Gastrocnemius medialis (tissue), 4 donors: ENCODE results near the gene MICU2.

Experiments used
- CTCF ChIP-seq, 5 experiments: fragments of 450-650 bp in 3 of 5; fragments of 200-600 bp in 2 of 5; sonication (generic) in 2 of 5; IDR thresholded peaks in 4 of 5; conservative IDR thresholded peaks in 1 of 5; 1 replicate in 4 of 5; 2 replicates in 1 of 5; pipeline ENCODE4 v1.5.1; 2016 to 2019; ENCODE audit warnings: antibody characterized with exemption in 5 of 5, mild to moderate bottlenecking in 3 of 5, moderate library complexity in 3 of 5
- POLR2A ChIP-seq, 2 donors: fragments of 450-650 bp; IDR thresholded peaks; one replicate each; pipeline ENCODE4 v1.6.1; 2017; ENCODE audit warnings: antibody characterized with exemption in 2 of 2, mild to moderate bottlenecking in 2 of 2, moderate library complexity in 2 of 2

- TF ChIP-seq CTCF (IDR thresholded peaks at IDR 0.05 in 4 of 5, conservative IDR thresholded peaks at IDR 0.05 in 1 of 5) (no peak), POLR2A (IDR thresholded peaks at IDR 0.05) (no peak)
Observed at GRCh38 chr13:21550918-21551317, 53.1 kb downstream of the MICU2 start.
